PC-9 (cell line): ENCODE data around the gene ZNRF3. TPM values are rescaled to one million over a fixed set of nuclear protein-coding genes. Genes with fewer than 3 reads are reported as not detected.

Experiments used
- BruUV-seq: library from RNA; stranded (reverse); fragments of 400-500 nt; replicated peaks from 2 replicates; lab custom pipeline; 2021; lab: Mats Ljungman, UMichigan
- CTCF ChIA-PET: fragments of 300-600 bp; sonication (Branson Sonifier 250); formaldehyde crosslinking; loops from one replicate; lab custom pipeline; 2022; ENCODE audit warnings: antibody characterized with exemption; lab: Charles Lee
- POLR2A ChIA-PET: fragments of 300-600 bp; sonication (Branson Sonifier 250); formaldehyde crosslinking; loops from one replicate; lab custom pipeline; 2022; ENCODE audit warnings: antibody characterized with exemption; ENCODE audit not compliant: unreplicated experiment; lab: Charles Lee
- DNase-seq, 2 experiments: peaks; one replicate each; pipeline versions ENCODE4 v3.0.0 to v3.0.0-alpha.2; 2015 to 2022; ENCODE audit warnings: mixed read lengths in 1 of 2
- H2AFZ ChIP-seq: fragments of 200-600 bp; sonication (generic); 2 replicates; pipeline ENCODE4 v1.8.1; 2017; ENCODE audit warnings: antibody characterized with exemption
- H3F3A ChIP-seq: fragments of 200-600 bp; sonication (generic); 2 replicates; pipeline ENCODE4 v1.8.1; 2017; ENCODE audit warnings: antibody characterized with exemption, mild to moderate bottlenecking, low read depth; ENCODE audit not compliant: insufficient read depth
- H3K27ac ChIP-seq: fragments of 200-600 bp; sonication (generic); 2 replicates; pipeline ENCODE4 v1.6.1; 2016; ENCODE audit warnings: mixed run types
- H3K27me3 ChIP-seq: fragments of 200-600 bp; sonication (generic); 2 replicates; pipeline ENCODE4 v1.6.1; 2016; ENCODE audit warnings: low read depth, mixed run types; ENCODE audit not compliant: insufficient read depth
- H3K36me3 ChIP-seq: fragments of 200-600 bp; sonication (generic); 2 replicates; pipeline ENCODE4 v1.6.1; 2016; ENCODE audit warnings: low read depth, mixed run types
- H3K4me1 ChIP-seq: fragments of 200-600 bp; sonication (generic); replicated peaks from 2 replicates; pipeline ENCODE4 v1.6.1; 2016; ENCODE audit warnings: mixed run types; ENCODE audit not compliant: insufficient read depth
- H3K4me2 ChIP-seq: fragments of 200-600 bp; sonication (generic); 2 replicates; pipeline ENCODE4 v1.6.1; 2017; ENCODE audit warnings: mixed run types
- H3K4me3 ChIP-seq: fragments of 200-600 bp; sonication (generic); 2 replicates; pipeline ENCODE4 v1.6.1; 2016; ENCODE audit warnings: mixed run types
- H3K79me2 ChIP-seq: fragments of 200-600 bp; sonication (generic); 2 replicates; pipeline ENCODE4 v1.6.1; 2017; ENCODE audit warnings: low read depth, mixed run types
- H3K9me2 ChIP-seq: fragments of 200-600 bp; sonication (generic); 2 replicates; pipeline ENCODE4 v1.8.1; 2017; ENCODE audit warnings: mild to moderate bottlenecking; ENCODE audit not compliant: insufficient read depth
- H3K9me3 ChIP-seq: fragments of 200-600 bp; sonication (generic); 2 replicates; pipeline ENCODE4 v1.8.1; 2016; ENCODE audit warnings: low read depth; ENCODE audit not compliant: insufficient read depth
- H4K20me1 ChIP-seq: fragments of 200-600 bp; sonication (generic); 2 replicates; pipeline ENCODE4 v1.8.1; 2017; ENCODE audit not compliant: insufficient read depth
- CTCF ChIP-seq: fragments of 200-600 bp; sonication (generic); conservative IDR thresholded peaks from 2 replicates; pipeline ENCODE4 v1.6.1; 2017; ENCODE audit warnings: mixed run types, antibody characterized with exemption, mild to moderate bottlenecking, moderate library complexity
- EZH2 ChIP-seq: fragments of 200-600 bp; sonication (generic); IDR thresholded peaks from 2 replicates; pipeline ENCODE4 v1.8.0; 2017; ENCODE audit warnings: antibody characterized with exemption, low read depth
- intact Hi-C: fragments of 100-400 bp; cut with micrococcal nuclease; formaldehyde crosslinking; loops from one replicate; pipeline ENCODE4 v1.10.0; 2022; ENCODE audit not compliant: unreplicated experiment
- total RNA-seq: library from RNA; stranded (reverse); gene quantifications from 2 replicates; pipeline ENCODE4 v1.2.3, GENCODE V29; 2021

The ZNRF3 gene
- total RNA-seq, 1 experiment from 2014 or later = 5.2 TPM

- CTCF ChIA-PET = no interaction called here
- H3K4me1 ChIP-seq = 0 out of 2 replicates have a peak, but pooled peaks cover 12% of the 10 kb centered on the region
- no peaks in the 10 kb centered on the region for H4K20me1 ChIP-seq
- TF ChIP-seq CTCF (no peak), EZH2 (no peak)
- no peaks in the 10 kb centered on the region for H3F3A ChIP-seq
- POLR2A ChIA-PET = no interaction called here
- DNase-seq = no peak
- H3K27ac ChIP-seq = no peak overlapping the region
- no peak overlapping the region for H3K4me3 ChIP-seq
- intact Hi-C loops = no loop called here
- H3K79me2 ChIP-seq = peaks cover 13% of the 10 kb centered on the region
- H3K4me2 ChIP-seq = no peak overlapping the region
- no peaks in the 10 kb centered on the region for H3K27me3 ChIP-seq
- H2AFZ ChIP-seq = no peak overlapping the region
- no peaks in the 10 kb centered on the region; the same call in 1 of the 2 replicates for H3K9me2 ChIP-seq
- no TSS peak for BruUV-seq
- no peaks in the 10 kb centered on the region for H3K9me3 ChIP-seq
- no peaks in the 10 kb centered on the region for H3K36me3 ChIP-seq
These were observed 72.4 kb downstream of the ZNRF3 start for GRCh38 chr22:28955817-28956216.

GRCh38 chr22:28956506-28956905, 73.1 kb downstream of the ZNRF3 start:
- H3K36me3 ChIP-seq = no peaks in the 10 kb centered on the region
- no peaks in the 10 kb centered on the region for H4K20me1 ChIP-seq
- H3K4me1 ChIP-seq = 0 out of 2 replicates have a peak, but pooled peaks cover 12% of the 10 kb centered on the region
- H3K79me2 ChIP-seq = peaks cover 8% of the 10 kb centered on the region; the same call in 1 of the 2 replicates
- H3K27me3 ChIP-seq = no peaks in the 10 kb centered on the region
- H3F3A ChIP-seq = no peaks in the 10 kb centered on the region
- H3K4me3 ChIP-seq = no peak overlapping the region
- intact Hi-C loops = no loop called here
- no peak overlapping the region for H3K27ac ChIP-seq
- ChIA-PET POLR2A (no interaction called here), CTCF (interaction anchor here (0.6 kb wide), 1 partner anchor 250 kb away, joined by 3 read pairs; no protein-coding TSS in a partner anchor)
- no peaks in the 10 kb centered on the region for H3K9me3 ChIP-seq
- TF ChIP-seq CTCF (no peak), EZH2 (no peak)
- no peak overlapping the region for H3K4me2 ChIP-seq
- BruUV-seq = no TSS peak
- no peaks in the 10 kb centered on the region; the same call in 1 of the 2 replicates for H3K9me2 ChIP-seq
- no peak for DNase-seq
- no peak overlapping the region for H2AFZ ChIP-seq

- no TSS peak for BruUV-seq
- POLR2A ChIA-PET = no interaction called here
These were observed 75.2 kb downstream of the ZNRF3 start for GRCh38 chr22:28958611-28959010.

More at GRCh38 chr22:28958611-28959010, 75.2 kb downstream of the ZNRF3 start:
- H3K9me3 ChIP-seq = no peaks in the 10 kb centered on the region
- no peak overlapping the region for H3K27ac ChIP-seq
- no peaks in the 10 kb centered on the region for H4K20me1 ChIP-seq
- no peaks in the 10 kb centered on the region for H3K4me1 ChIP-seq
- CTCF ChIA-PET = no interaction called here
- no peak overlapping the region for H2AFZ ChIP-seq
- no peaks in the 10 kb centered on the region; the same call in 1 of the 2 replicates for H3K9me2 ChIP-seq
- TF ChIP-seq EZH2 = no peak
- H3K36me3 ChIP-seq = no peaks in the 10 kb centered on the region
- H3K4me2 ChIP-seq = no peak overlapping the region
- no peak for DNase-seq
- H3K79me2 ChIP-seq = peaks cover 8% of the 10 kb centered on the region
- intact Hi-C loops = no loop called here
- H3F3A ChIP-seq = no peaks in the 10 kb centered on the region
- no peaks in the 10 kb centered on the region for H3K27me3 ChIP-seq
- no peak overlapping the region for H3K4me3 ChIP-seq
